ENCODE data around the gene DUXA. TPM values are rescaled to one million over a fixed set of nuclear protein-coding genes. Genes with fewer than 3 reads are reported as not detected.

Gene DUXA
- not detected in 2 replicates for polyA plus RNA-seq

DNA sequence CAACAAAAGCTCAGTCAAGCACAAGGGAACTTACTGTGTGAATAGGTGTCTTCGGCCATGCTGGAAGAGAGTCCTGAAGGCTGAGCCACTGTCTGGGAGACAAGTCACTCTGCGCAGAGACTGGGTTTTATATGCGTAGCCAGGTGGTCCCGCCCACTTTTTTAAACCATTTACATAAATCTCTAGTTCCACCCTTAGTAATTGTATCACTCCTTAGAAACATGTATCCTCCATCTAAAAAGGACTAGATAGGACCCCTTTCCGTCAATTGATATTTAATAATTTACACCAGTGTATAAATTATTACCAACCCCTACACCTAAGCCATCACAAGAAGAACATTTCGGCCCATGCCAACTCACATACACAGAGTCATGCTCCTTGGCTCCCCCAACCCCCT lies at the start of gene DUXA:
Gene DUXA (minus strand): TSS at position 101 of the 400 bp plus-strand sequence. CDS start 42 bp downstream, at position 59.

GRCh38 chr19:57191141-57192076 lies 24.1 kb upstream of the DUXA start, which contains the start of gene ZNF264:
Gene ZNF264 (plus strand): TSS chr19:57191500. CDS start chr19:57191914, 414 bp downstream.

Other genes with a start within 250 kb of the DUXA start
- not detected in 2 replicates for gene USP29, start 47.5 kb downstream of the DUXA start, polyA plus RNA-seq
- not detected in 2 replicates for gene ZIM3, start 22.3 kb downstream of the DUXA start, polyA plus RNA-seq
- 1.1 and 1.4 TPM in 2 replicates for gene ZNF264, start 24.0 kb upstream of the DUXA start, polyA plus RNA-seq
- gene AURKC, start 63.5 kb upstream of the DUXA start, polyA plus RNA-seq: 1.0 and 7.8 TPM in 2 replicates
- 1.0 and 2.1 TPM in 2 replicates for gene ZNF805, start 73.1 kb upstream of the DUXA start, polyA plus RNA-seq
- gene ZNF460, start 113.0 kb upstream of the DUXA start, polyA plus RNA-seq: 6.3 and 9.1 TPM in 2 replicates
- 1.0 and 1.2 TPM in 2 replicates for gene ZNF543, start 153.0 kb upstream of the DUXA start, polyA plus RNA-seq
- gene ZNF304, start 183.8 kb upstream of the DUXA start, polyA plus RNA-seq: 1.7 and 3.0 TPM in 2 replicates
- 115 and 174 TPM in 2 replicates for gene TRAPPC2B, start 196.1 kb upstream of the DUXA start, polyA plus RNA-seq
- gene ZNF547, start 196.1 kb upstream of the DUXA start, polyA plus RNA-seq: 7.0 and 8.8 TPM in 2 replicates
- gene ZNF548, start 222.4 kb upstream of the DUXA start, polyA plus RNA-seq: 0.88 and 1.4 TPM in 2 replicates
- 3.6 and 9.0 TPM in 2 replicates for gene ZNF17, start 243.7 kb upstream of the DUXA start, polyA plus RNA-seq

All from Purkinje cell (primary cell).